ENCODE results near the gene PDS5A. TPM values are rescaled to one million over a fixed set of nuclear protein-coding genes. Genes with fewer than 3 reads are reported as not detected.

Gene PDS5A
- total RNA-seq, 6 experiments from 2014 or later: 28.0 to 45.7 (median 33.2) TPM

- H3K27me3 ChIP-seq: no peaks in the 10 kb centered on the region
- DNase-seq (no peak), ATAC-seq (no peak)
- no peak for TF ChIP-seq POLR2A (IDR thresholded peaks at IDR 0.05)
- no peak for TF ChIP-seq CTCF (IDR thresholded peaks at IDR 0.05)
- H3K36me3 ChIP-seq: peaks cover 0 to 6% (median 0%) of the 10 kb centered on the region in 4 donors
- H3K27ac ChIP-seq: no peak overlapping the region
- peaks cover 0 to 13% (median 5%) of the 10 kb centered on the region in 4 donors for H3K4me1 ChIP-seq
- intact Hi-C loops (cut with DNase I): no loop called here
- H3K9me3 ChIP-seq: no peaks in the 10 kb centered on the region
- no peak overlapping the region for H3K4me3 ChIP-seq
- 79% methylated on average over 2 of the region's 2 CpGs for WGBS (ENCODE audit: insufficient coverage, low coverage, low lambda C conversion rate, missing lambda C conversion rate)
These were observed 39.9 kb downstream of the PDS5A start for GRCh38 chr4:39937683-39938268.

DNA sequence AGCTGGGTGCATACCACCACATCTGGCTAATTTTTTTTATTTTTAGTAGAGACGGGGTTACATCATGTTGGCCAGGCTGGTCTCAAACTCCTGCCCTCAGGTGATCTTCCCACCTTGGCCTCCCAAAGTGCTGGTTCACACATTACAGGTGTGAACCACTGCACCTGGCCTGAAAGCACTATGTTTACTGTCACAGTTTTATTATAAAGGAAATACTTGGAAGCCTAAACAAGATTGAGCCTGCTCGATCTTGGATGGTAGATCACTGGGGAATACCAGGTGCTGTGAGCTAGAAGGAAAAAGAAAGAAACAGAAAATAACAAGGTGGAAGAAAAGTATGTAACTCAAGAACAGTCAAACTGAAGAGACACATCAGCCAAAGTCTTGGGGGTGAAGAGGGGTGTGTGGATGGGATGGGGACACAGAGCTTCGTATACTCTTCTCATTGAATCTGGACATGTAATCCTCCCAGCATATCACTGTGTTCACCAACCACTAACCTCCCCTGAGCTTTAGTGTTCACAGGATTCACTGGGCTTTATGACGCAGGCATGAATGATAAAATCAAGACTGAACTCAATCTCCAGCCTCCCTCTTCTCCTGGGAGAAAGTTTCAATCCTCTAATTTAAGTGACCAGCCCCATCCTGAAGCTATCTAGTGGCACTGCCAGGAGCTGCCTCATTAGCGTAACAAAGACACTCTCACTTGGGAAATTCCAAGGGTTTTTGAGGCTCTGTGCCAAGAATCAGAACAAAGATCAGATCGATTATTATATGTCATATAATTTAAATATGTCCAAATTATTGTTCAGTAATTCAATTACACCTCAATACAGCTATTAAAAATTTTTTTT is 40.9 kb downstream of the PDS5A start:
- H3K9me3 ChIP-seq: no peaks in the 10 kb centered on the region
- intact Hi-C loops (cut with DNase I): no loop called here
- no peaks in the 10 kb centered on the region for H3K27me3 ChIP-seq
- WGBS (ENCODE audit: insufficient coverage, low coverage, low lambda C conversion rate, missing lambda C conversion rate): 92% methylated on average over 6 of the region's 6 CpGs
- DNase-seq: no peak
- no peak overlapping the region for H3K4me3 ChIP-seq
- ATAC-seq: no peak
- H3K36me3 ChIP-seq: peaks cover 0 to 6% (median 0%) of the 10 kb centered on the region in 4 donors
- H3K27ac ChIP-seq: no peak overlapping the region
- TF ChIP-seq POLR2A (IDR thresholded peaks at IDR 0.05) (no peak), CTCF (IDR thresholded peaks at IDR 0.05) (no peak)
- H3K4me1 ChIP-seq: peaks cover 0 to 13% (median 5%) of the 10 kb centered on the region in 4 donors

- WGBS (ENCODE audit: insufficient coverage, low coverage, low lambda C conversion rate, missing lambda C conversion rate): 22% methylated on average over 7 of the region's 7 CpGs
- intact Hi-C loops (cut with DNase I): no loop called here
- H3K36me3 ChIP-seq: peaks cover 0 to 6% (median 0%) of the 10 kb centered on the region in 4 donors
- H3K27me3 ChIP-seq: no peaks in the 10 kb centered on the region
- peak overlapping the region in 1 of 3 donors; percentile 7 for H3K4me3 ChIP-seq
- H3K9me3 ChIP-seq: no peaks in the 10 kb centered on the region
- peaks cover 0 to 11% (median 4%) of the 10 kb centered on the region in 4 donors for H3K4me1 ChIP-seq
- no peak for DNase-seq
- TF ChIP-seq CTCF (IDR thresholded peaks at IDR 0.05) (no peak), POLR2A (IDR thresholded peaks at IDR 0.05) (no peak)
- peak; percentile 51 to 71 (median 64) for ATAC-seq
- H3K27ac ChIP-seq: peak overlapping the region in 2 of 3 donors; percentile 50 to 67
These were observed 43.8 kb downstream of the PDS5A start for GRCh38 chr4:39933671-39934590.

DNA sequence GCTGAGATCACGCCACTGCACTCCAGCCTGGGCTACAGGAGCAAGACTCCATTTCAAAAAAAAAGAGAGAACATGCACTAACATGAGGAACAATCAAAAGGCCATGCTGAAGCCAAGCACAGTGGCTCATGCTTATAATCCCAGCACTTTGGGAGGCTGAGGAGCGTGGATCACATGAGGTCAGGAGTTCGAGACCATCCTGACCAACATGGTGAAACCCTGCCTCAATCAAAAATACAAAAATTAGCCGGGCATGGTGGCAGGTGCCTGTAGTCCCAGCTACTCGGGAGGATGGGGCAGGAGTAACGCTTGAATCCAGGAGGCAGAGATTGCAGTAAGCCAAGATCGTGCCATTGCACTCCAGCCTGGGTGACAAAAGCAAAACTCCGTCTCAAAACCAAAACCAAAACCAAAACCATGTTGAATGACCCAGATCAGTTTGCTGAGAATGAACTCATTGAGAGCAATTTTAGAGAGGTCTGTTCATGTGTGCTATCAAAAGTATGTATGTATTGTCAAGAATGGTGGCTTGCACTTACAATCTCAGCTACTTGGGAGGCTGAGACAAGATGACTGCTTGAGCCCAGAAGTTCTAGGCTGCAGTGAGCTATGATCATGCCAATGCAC is 44.8 kb downstream of the PDS5A start:
- H3K4me3 ChIP-seq: peak overlapping the region in 1 of 3 donors; percentile 7
- peak; percentile 76 to 91 (median 86) for ATAC-seq

More for the DNA sequence above, 44.8 kb downstream of the PDS5A start:
- TF ChIP-seq CTCF (IDR thresholded peaks at IDR 0.05) (no peak), POLR2A (IDR thresholded peaks at IDR 0.05) (no peak)
- no peaks in the 10 kb centered on the region for H3K27me3 ChIP-seq
- peaks cover 0 to 11% (median 4%) of the 10 kb centered on the region in 4 donors for H3K4me1 ChIP-seq
- no peaks in the 10 kb centered on the region for H3K9me3 ChIP-seq
- H3K27ac ChIP-seq: peak overlapping the region in 2 of 3 donors; percentile 50 to 67
- 30% methylated on average over 6 of the region's 8 CpGs for WGBS (ENCODE audit: insufficient coverage, low coverage, low lambda C conversion rate, missing lambda C conversion rate)
- DNase-seq: no peak
- intact Hi-C loops (cut with DNase I): no loop called here
- H3K36me3 ChIP-seq: peaks cover 0 to 6% (median 0%) of the 10 kb centered on the region in 4 donors
